Small intestine (tissue), 7 donors: ENCODE data around the gene TMPRSS9. TPM values are rescaled to one million over a fixed set of nuclear protein-coding genes. Genes with fewer than 3 reads are reported as not detected.

Source experiments
- DNase-seq, 2 donors: peaks; one replicate each; pipeline versions ENCODE4 v3.0.0 to v3.0.0-alpha.2; 2013
- FAIRE-seq: peaks from 2 replicates; lab custom pipeline; 2012; peaks lifted over from hg19 to GRCh38; lab: Jason Lieb, UNC
- H3K27ac ChIP-seq, 3 donors: one replicate each; pipeline ENCODE4 v1.5.1; 2013; ENCODE audit warnings: low read length in 2 of 3, mild to moderate bottlenecking in 2 of 3, control low read depth in 1 of 3, inconsistent platforms in 1 of 3, low read depth in 1 of 3, moderate library complexity in 1 of 3
- H3K27me3 ChIP-seq, 3 donors: one replicate each; pipeline ENCODE4 v1.6.1; 2013; ENCODE audit warnings: low read length in 3 of 3, inconsistent platforms in 1 of 3; ENCODE audit not compliant: control insufficient read depth in 3 of 3, insufficient read depth in 3 of 3
- H3K36me3 ChIP-seq, 3 donors: one replicate each; pipeline ENCODE4 v1.6.1; 2013; ENCODE audit warnings: low read length in 3 of 3, inconsistent platforms in 1 of 3, low read depth in 1 of 3, mild to moderate bottlenecking in 1 of 3, moderate library complexity in 1 of 3; ENCODE audit not compliant: control insufficient read depth in 3 of 3, insufficient read depth in 2 of 3
- H3K4me1 ChIP-seq, 3 donors: one replicate each; pipeline ENCODE4 v1.6.1; 2013; ENCODE audit warnings: low read length in 2 of 3, inconsistent platforms in 1 of 3, low read depth in 1 of 3, mild to moderate bottlenecking in 1 of 3, moderate library complexity in 1 of 3; ENCODE audit not compliant: control insufficient read depth in 3 of 3, insufficient read depth in 2 of 3
- H3K4me3 ChIP-seq, 3 donors: one replicate each; pipeline ENCODE4 v1.5.1; 2013; ENCODE audit warnings: low read length in 3 of 3, control low read depth in 1 of 3, inconsistent platforms in 1 of 3, low read depth in 1 of 3, mild to moderate bottlenecking in 1 of 3, moderate library complexity in 1 of 3
- H3K9me3 ChIP-seq, 2 donors: one replicate each; pipeline ENCODE4 v1.6.1; 2013; ENCODE audit warnings: low read depth in 1 of 2, low read length in 1 of 2; ENCODE audit not compliant: control insufficient read depth in 2 of 2, insufficient read depth in 1 of 2
- WGBS, 3 donors: extraction: QIAGEN DNeasy Blood & Tissue Kit; methylation state at CpG; one replicate each; pipeline ENCODE4 v1.1.7; 2013; 5-methylcytosine and 5-hydroxymethylcytosine counted together
- polyA plus RNA-seq, 4 donors: library from polyadenylated mRNA; stranded (reverse) in 3 of 4; unstranded in 1 of 4; fragments of 200-250 nt in 3 of 4; fragments of 120-200 nt in 1 of 4; gene quantifications; one replicate each; pipeline versions ENCODE4 v1.2.1 to v1.2.3, GENCODE V29; 2013
- donor health status: healthy with polysubstance abuse.
- donor health status: control.
- donor health status: control.
- donor health status: Bipolar disorder and iron deficiency.
- donor health status: healthy.

The TMPRSS9 gene
- polyA plus RNA-seq, 4 donors = 0.53 to 0.54 TPM; not detected in 2

- WGBS, 3 donors = 89 to 92% (median 90%) methylated on average over 43 to 46 of the region's 46 CpGs
- FAIRE-seq (no peak), DNase-seq (no peak)
These were observed 64.0 kb downstream of the TMPRSS9 start for GRCh38 chr19:2423915-2424685.

GRCh38 chr19:2424686-2425621, 64.9 kb downstream of the TMPRSS9 start:
- peak overlapping the region in 1 of 3 donors; percentile 10 for H3K4me3 ChIP-seq
- FAIRE-seq (no peak), DNase-seq (peak in 1 of 2 donors; percentile 71)
- WGBS, 3 donors = 61 to 86% (median 78%) methylated on average over 80 to 101 of the region's 101 CpGs
- H3K27me3 ChIP-seq = no peaks in the 10 kb centered on the region
- H3K36me3 ChIP-seq = peaks cover 0 to 55% (median 0%) of the 10 kb centered on the region in 3 donors
- peaks cover 0 to 21% (median 3%) of the 10 kb centered on the region in 3 donors for H3K4me1 ChIP-seq
- H3K27ac ChIP-seq = no peak overlapping the region
- H3K9me3 ChIP-seq = no peaks in the 10 kb centered on the region

More at GRCh38 chr19:2423915-2424685, 64.0 kb downstream of the TMPRSS9 start:
- Histone ChIP-seq H3K27me3 (no peaks in the 10 kb centered on the region), H3K4me1 (peaks cover 0 to 21% (median 3%) of the 10 kb centered on the region in 3 donors), H3K27ac (no peak overlapping the region), H3K36me3 (peaks cover 0 to 50% (median 0%) of the 10 kb centered on the region in 3 donors), H3K9me3 (no peaks in the 10 kb centered on the region), H3K4me3 (no peak overlapping the region)

GRCh38 chr19:2425622-2426581, 65.8 kb downstream of the TMPRSS9 start:
- no peak for DNase-seq
- Histone ChIP-seq H3K4me1 (peaks cover 0 to 21% (median 3%) of the 10 kb centered on the region in 3 donors), H3K27me3 (no peaks in the 10 kb centered on the region), H3K4me3 (peak overlapping the region in 2 of 3 donors; percentile 69 to 82), H3K36me3 (peaks cover 0 to 60% (median under 1%) of the 10 kb centered on the region in 3 donors), H3K9me3 (no peaks in the 10 kb centered on the region), H3K27ac (no peak overlapping the region)
- WGBS, 3 donors = 68 to 73% (median 72%) methylated on average over 26 to 29 of the region's 29 CpGs
- FAIRE-seq = no peak

- 1 to 3% (median 2%) methylated on average over 59 to 66 of the region's 66 CpGs for WGBS, 3 donors
- H3K4me3 ChIP-seq = peak overlapping the region; percentile 69 to 82 (median 74)
- H3K9me3 ChIP-seq = no peaks in the 10 kb centered on the region
- peaks cover 0 to 21% (median 3%) of the 10 kb centered on the region in 3 donors for H3K4me1 ChIP-seq
- H3K27me3 ChIP-seq = no peaks in the 10 kb centered on the region
- peak; percentile 40 to 62 for DNase-seq
- peak overlapping the region in 2 of 3 donors; percentile 95 to 99 for H3K27ac ChIP-seq
- H3K36me3 ChIP-seq = peaks cover 2 to 64% (median 3%) of the 10 kb centered on the region in 3 donors
- no peak for FAIRE-seq
These were observed 66.8 kb downstream of the TMPRSS9 start for GRCh38 chr19:2426611-2427428.

GRCh38 chr19:2427429-2428320, 67.6 kb downstream of the TMPRSS9 start, which contains the start of gene TIMM13:
TSS of gene TIMM13 (minus strand) at chr19:2427586. CDS start at chr19:2427533, 53 bp downstream.
- FAIRE-seq (no peak), DNase-seq (peak; percentile 97 to 100)
- 0% methylated on average over 66 to 77 of the region's 77 CpGs for WGBS, 3 donors
- H3K4me3 ChIP-seq = peak within 1 kb of the TSS; percentile 69 to 82 (median 74)
- H3K36me3 ChIP-seq = peaks cover 2 to 69% (median 3%) of the 10 kb centered on the region in 3 donors
- no peaks in the 10 kb centered on the region for H3K9me3 ChIP-seq
- H3K4me1 ChIP-seq = peaks cover 0 to 21% (median 3%) of the 10 kb centered on the region in 3 donors
- peak within 1 kb of the TSS; percentile 79 to 99 (median 95) for H3K27ac ChIP-seq
- H3K27me3 ChIP-seq = no peaks in the 10 kb centered on the region

- Histone ChIP-seq H3K27ac (peak overlapping the region in 2 of 3 donors; percentile 95 to 99), H3K9me3 (no peaks in the 10 kb centered on the region), H3K27me3 (no peaks in the 10 kb centered on the region), H3K4me3 (peak overlapping the region in 2 of 3 donors; percentile 69 to 82), H3K36me3 (peaks cover 2 to 64% (median 3%) of the 10 kb centered on the region in 3 donors), H3K4me1 (peaks cover 0 to 21% (median 3%) of the 10 kb centered on the region in 3 donors)
- 20 to 39% (median 23%) methylated on average over 25 of the region's 25 CpGs for WGBS, 3 donors
- DNase-seq (peak; percentile 58 to 61), FAIRE-seq (no peak)
These were observed 68.2 kb downstream of the TMPRSS9 start for GRCh38 chr19:2428321-2428690.
